Measurements from ENCODE around the gene D2HGDH. TPM values are rescaled to one million over a fixed set of nuclear protein-coding genes. Genes with fewer than 3 reads are reported as not detected.

Gene D2HGDH
- total and polyA plus RNA-seq, 9 of the 15 experiments (the other 6 are each of a cell fraction or from before 2014, with no cell fraction given): 0.39 to 30.8 (median 10.3) TPM

GRCh38 chr2:241701399-241702154 lies 32.9 kb upstream of the D2HGDH start, which contains the start of gene ING5:
TSS of gene ING5 (plus strand) at chr2:241702039. CDS start at chr2:241702066, 27 bp downstream.
- Histone ChIP-seq H3K79me2 (ENCODE audit: control insufficient read depth, insufficient read depth, low read length) (peaks cover 36% of the 10 kb centered on the region), H3K9me1 (ENCODE audit: control insufficient read depth, insufficient read depth, low read length) (no peaks in the 10 kb centered on the region), H3K4me1 (replicated peaks in 1 of 2; ENCODE audit: control insufficient read depth in 2 of 2, insufficient read depth in 2 of 2, low read length in 2 of 2) (peaks cover 3 to 21% of the 10 kb centered on the region in 2 experiments; a peak in 3 of 5 replicates), H3K4me2 (ENCODE audit: insufficient read depth, low read length) (peak within 1 kb of the TSS; percentile 80), H3K27ac (ENCODE audit: extremely low read depth, low read depth, low read length) (peak within 1 kb of the TSS; percentile 94), H3K9ac (ENCODE audit: insufficient read depth in 1 of 2, low read depth in 2 of 2, low read length in 2 of 2) (peak within 1 kb of the TSS; percentile 87 to 100), H3K36me3 (ENCODE audit: control insufficient read depth, insufficient read depth, low read length) (peaks cover 25% of the 10 kb centered on the region), H4K20me1 (replicated peaks; ENCODE audit: control insufficient read depth, insufficient read depth, low read length) (no peaks in the 10 kb centered on the region), H3K27me3 (ENCODE audit: control insufficient read depth in 2 of 2, insufficient read depth in 2 of 2, low read length in 2 of 2) (no peaks in the 10 kb centered on the region), H2AFZ (ENCODE audit: low read depth, low read length) (peak within 1 kb of the TSS; percentile 51; the same call in 1 of the 2 replicates), H3K4me3 (peak within 1 kb of the TSS; percentile 89), H3K9me3 (replicated peaks; ENCODE audit: control insufficient read depth, insufficient read depth, low read depth, low read length) (peaks cover 4% of the 10 kb centered on the region)
- intact Hi-C loops (cut with micrococcal nuclease) (no loop called here), in situ Hi-C loops (cut with MboI) (no loop called here)
- BruUV-seq (replicated peaks): TSS peak; percentile 82
- ChIA-PET CTCF (ENCODE audit: low intra/inter-chr PET ratio) (no interaction called here), POLR2A (interaction anchor here (0.5 to 3.0 kb wide), 10 partner anchors 8 to 811 kb away, joined by 3 to 16 read pairs (median 4); partner anchors contain the start of gene DTYMK)
- FAIRE-seq (no peak), DNase-seq (ENCODE audit: extremely low read depth in 1 of 4, low spot score in 3 of 4) (peak; percentile 76 to 94 (median 84)), ATAC-seq (peak; percentile 80)
- WGBS (ENCODE audit: insufficient coverage, low coverage, missing lambda C conversion rate): 0% methylated on average over 5 of the region's 96 CpGs
- TF ChIP-seq GATAD2B (IDR thresholded peaks at IDR 0.05; ENCODE audit: borderline replicate concordance) (0 out of 2 replicates have a peak, but pooled peaks have one; percentile 13), REST (IDR thresholded peaks at IDR 0.05; ENCODE audit: borderline replicate concordance) (no peak), REST (CRISPR knock-in tag; IDR thresholded peaks at IDR 0.05; ENCODE audit: low read depth) (0 out of 2 replicates have a peak, but pooled peaks have one; percentile 35), ETS1 (conservative IDR thresholded peaks at IDR 0.05; ENCODE audit: control insufficient read depth, low read depth, low read length) (0 out of 2 replicates have a peak, but pooled peaks have one; percentile 67), GABPB1 (CRISPR knock-in tag; IDR thresholded peaks at IDR 0.05) (peak; percentile 57; the same call in 1 of the 2 replicates)
- TF ChIP-seq, protein P1, sequence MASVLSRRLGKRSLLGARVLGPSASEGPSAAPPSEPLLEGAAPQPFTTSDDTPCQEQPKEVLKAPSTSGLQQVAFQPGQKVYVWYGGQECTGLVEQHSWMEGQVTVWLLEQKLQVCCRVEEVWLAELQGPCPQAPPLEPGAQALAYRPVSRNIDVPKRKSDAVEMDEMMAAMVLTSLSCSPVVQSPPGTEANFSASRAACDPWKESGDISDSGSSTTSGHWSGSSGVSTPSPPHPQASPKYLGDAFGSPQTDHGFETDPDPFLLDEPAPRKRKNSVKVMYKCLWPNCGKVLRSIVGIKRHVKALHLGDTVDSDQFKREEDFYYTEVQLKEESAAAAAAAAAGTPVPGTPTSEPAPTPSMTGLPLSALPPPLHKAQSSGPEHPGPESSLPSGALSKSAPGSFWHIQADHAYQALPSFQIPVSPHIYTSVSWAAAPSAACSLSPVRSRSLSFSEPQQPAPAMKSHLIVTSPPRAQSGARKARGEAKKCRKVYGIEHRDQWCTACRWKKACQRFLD (CRISPR knock-in tag; IDR thresholded peaks at IDR 0.05): peak; percentile 70; the same call in 1 of the 2 replicates
- TF ChIP-seq, protein P2, sequence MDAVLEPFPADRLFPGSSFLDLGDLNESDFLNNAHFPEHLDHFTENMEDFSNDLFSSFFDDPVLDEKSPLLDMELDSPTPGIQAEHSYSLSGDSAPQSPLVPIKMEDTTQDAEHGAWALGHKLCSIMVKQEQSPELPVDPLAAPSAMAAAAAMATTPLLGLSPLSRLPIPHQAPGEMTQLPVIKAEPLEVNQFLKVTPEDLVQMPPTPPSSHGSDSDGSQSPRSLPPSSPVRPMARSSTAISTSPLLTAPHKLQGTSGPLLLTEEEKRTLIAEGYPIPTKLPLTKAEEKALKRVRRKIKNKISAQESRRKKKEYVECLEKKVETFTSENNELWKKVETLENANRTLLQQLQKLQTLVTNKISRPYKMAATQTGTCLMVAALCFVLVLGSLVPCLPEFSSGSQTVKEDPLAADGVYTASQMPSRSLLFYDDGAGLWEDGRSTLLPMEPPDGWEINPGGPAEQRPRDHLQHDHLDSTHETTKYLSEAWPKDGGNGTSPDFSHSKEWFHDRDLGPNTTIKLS (IDR thresholded peaks at IDR 0.05; ENCODE audit: borderline replicate concordance, low read depth): 0 out of 2 replicates have a peak, but pooled peaks have one; percentile 37
